Breast epithelium (tissue), 4 donors: ENCODE results near the gene XPO6. TPM values are rescaled to one million over a fixed set of nuclear protein-coding genes. Genes with fewer than 3 reads are reported as not detected.
A peak's percentile ranks its signal among the peaks of the same experiment; 100 is the strongest.

Source experiments
- DNase-seq, 2 donors: peaks; one replicate each; pipeline ENCODE4 v3.0.0-alpha.2; 2019; ENCODE audit warnings: low spot score in 2 of 2
- H3K27ac ChIP-seq, 2 donors: fragments of 200-600 bp; sonication (generic) in 1 of 2; one replicate each; pipeline ENCODE4 v1.5.1; 2016 to 2019; ENCODE audit warnings: mild to moderate bottlenecking in 1 of 2
- H3K27me3 ChIP-seq, 2 donors: fragments of 200-600 bp; sonication (generic) in 1 of 2; one replicate each; pipeline versions ENCODE4 v1.5.1 to v1.6.0; 2017 to 2019; ENCODE audit warnings: control low read depth in 1 of 2, mild to moderate bottlenecking in 1 of 2
- H3K36me3 ChIP-seq: fragments of 200-600 bp; one replicate; pipeline ENCODE4 v1.5.1; 2019
- H3K4me1 ChIP-seq, 2 donors: fragments of 200-600 bp; sonication (generic); one replicate each; pipeline ENCODE4 v1.5.1; 2016 to 2019; ENCODE audit warnings: control low read depth in 1 of 2
- H3K4me3 ChIP-seq, 3 donors: fragments of 200-600 bp; sonication (generic); 1 replicate in 2 of 3; 2 replicates in 1 of 3; pipeline ENCODE4 v1.5.1; 2016 to 2019; ENCODE audit warnings: mild to moderate bottlenecking in 3 of 3, moderate library complexity in 2 of 3
- H3K9me3 ChIP-seq, 2 donors: fragments of 200-600 bp; sonication (generic) in 1 of 2; one replicate each; pipeline ENCODE4 v1.5.1; 2016 to 2019; ENCODE audit warnings: control low read depth in 1 of 2
- POLR2A ChIP-seq: fragments of 450-650 bp; IDR thresholded peaks from one replicate; pipeline ENCODE4 v1.6.1; 2016; ENCODE audit warnings: antibody characterized with exemption, mild to moderate bottlenecking, moderate library complexity
- POLR2AphosphoS5 ChIP-seq, 3 donors: sonication (generic); formaldehyde crosslinking; IDR thresholded peaks; one replicate each; pipeline ENCODE4 v1.6.1; 2017; ENCODE audit warnings: antibody characterized with exemption in 3 of 3
- intact Hi-C: fragments of 100-400 bp; cut with DNase I; formaldehyde crosslinking; loops from one replicate; pipeline ENCODE4 v1.15.1; 2023; ENCODE audit warnings: low total_unique reads
- total RNA-seq, 3 donors: library from RNA; depleted of rRNA; stranded (reverse); fragments of >200 nt; gene quantifications; one replicate each; pipeline ENCODE4 v1.1.0, GENCODE V29; 2016
- TF ChIP-seq, protein P1 (sequence below), 3 donors: fragments of 450-650 bp; IDR thresholded peaks; one replicate each; pipeline ENCODE4 v1.5.1; 2016 to 2017; ENCODE audit warnings: antibody characterized with exemption in 3 of 3, mild to moderate bottlenecking in 3 of 3, moderate library complexity in 3 of 3

Gene XPO6
- total RNA-seq, 3 donors from 2014 or later = 66.4 to 84.6 (median 67.4) TPM

- H3K27ac ChIP-seq = no peak overlapping the region
- H3K27me3 ChIP-seq = no peaks in the 10 kb centered on the region
- TF ChIP-seq POLR2AphosphoS5 (IDR thresholded peaks at IDR 0.05) (no peak), POLR2A (no peak)
- TF ChIP-seq, protein P1, sequence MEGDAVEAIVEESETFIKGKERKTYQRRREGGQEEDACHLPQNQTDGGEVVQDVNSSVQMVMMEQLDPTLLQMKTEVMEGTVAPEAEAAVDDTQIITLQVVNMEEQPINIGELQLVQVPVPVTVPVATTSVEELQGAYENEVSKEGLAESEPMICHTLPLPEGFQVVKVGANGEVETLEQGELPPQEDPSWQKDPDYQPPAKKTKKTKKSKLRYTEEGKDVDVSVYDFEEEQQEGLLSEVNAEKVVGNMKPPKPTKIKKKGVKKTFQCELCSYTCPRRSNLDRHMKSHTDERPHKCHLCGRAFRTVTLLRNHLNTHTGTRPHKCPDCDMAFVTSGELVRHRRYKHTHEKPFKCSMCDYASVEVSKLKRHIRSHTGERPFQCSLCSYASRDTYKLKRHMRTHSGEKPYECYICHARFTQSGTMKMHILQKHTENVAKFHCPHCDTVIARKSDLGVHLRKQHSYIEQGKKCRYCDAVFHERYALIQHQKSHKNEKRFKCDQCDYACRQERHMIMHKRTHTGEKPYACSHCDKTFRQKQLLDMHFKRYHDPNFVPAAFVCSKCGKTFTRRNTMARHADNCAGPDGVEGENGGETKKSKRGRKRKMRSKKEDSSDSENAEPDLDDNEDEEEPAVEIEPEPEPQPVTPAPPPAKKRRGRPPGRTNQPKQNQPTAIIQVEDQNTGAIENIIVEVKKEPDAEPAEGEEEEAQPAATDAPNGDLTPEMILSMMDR (IDR thresholded peaks at IDR 0.05) = no peak
- no peaks in the 10 kb centered on the region for H3K4me1 ChIP-seq
- intact Hi-C loops = no loop called here
- H3K4me3 ChIP-seq = no peak overlapping the region
- DNase-seq = no peak
- H3K9me3 ChIP-seq = no peaks in the 10 kb centered on the region
- H3K36me3 ChIP-seq = no peaks in the 10 kb centered on the region
These were observed 47.6 kb downstream of the XPO6 start for GRCh38 chr16:28164140-28164539.

GRCh38 chr16:28163699-28164098 is 48.1 kb downstream of the XPO6 start:
- no peak for DNase-seq
- Histone ChIP-seq H3K9me3 (no peaks in the 10 kb centered on the region), H3K4me3 (no peak overlapping the region), H3K4me1 (no peaks in the 10 kb centered on the region), H3K36me3 (no peaks in the 10 kb centered on the region), H3K27ac (no peak overlapping the region), H3K27me3 (no peaks in the 10 kb centered on the region)
- no peak for TF ChIP-seq POLR2AphosphoS5 (IDR thresholded peaks at IDR 0.05)
- TF ChIP-seq POLR2A = no peak
- TF ChIP-seq, protein P1 (IDR thresholded peaks at IDR 0.05) = no peak
- intact Hi-C loops = no loop called here

DNA sequence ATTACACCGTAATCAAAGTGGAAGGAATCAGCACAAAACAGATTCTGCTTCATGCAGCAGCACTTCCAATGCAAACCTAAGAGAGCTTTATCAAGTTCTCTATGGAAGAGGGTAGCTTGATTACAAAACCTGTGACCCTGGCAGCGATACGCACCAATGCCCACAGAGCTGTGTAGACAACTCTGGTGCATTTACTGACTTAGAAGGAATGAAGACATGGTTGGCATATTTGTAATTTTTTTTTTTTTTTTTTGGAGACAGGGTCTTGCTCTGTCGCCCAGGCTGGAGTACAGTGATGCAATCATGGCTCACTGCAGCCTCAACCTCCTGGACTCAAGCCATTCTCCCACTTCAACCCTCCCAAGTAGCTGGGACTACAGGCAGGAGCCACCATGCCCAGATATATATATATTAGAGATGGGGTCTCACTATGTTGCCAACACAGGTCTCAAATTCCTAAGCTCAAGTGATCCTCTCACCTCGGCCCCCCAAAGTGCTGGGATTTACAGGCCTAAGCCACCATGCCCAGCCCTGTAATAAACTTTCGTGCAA is 49.4 kb downstream of the XPO6 start:
- DNase-seq = no peak
- Histone ChIP-seq H3K27ac (no peak overlapping the region), H3K9me3 (no peaks in the 10 kb centered on the region), H3K27me3 (no peaks in the 10 kb centered on the region), H3K36me3 (no peaks in the 10 kb centered on the region), H3K4me1 (no peaks in the 10 kb centered on the region), H3K4me3 (no peak overlapping the region)
- TF ChIP-seq POLR2A = no peak
- no peak for TF ChIP-seq POLR2AphosphoS5 (IDR thresholded peaks at IDR 0.05)
- TF ChIP-seq, protein P1 (IDR thresholded peaks at IDR 0.05) = no peak
- intact Hi-C loops = no loop called here

DNA sequence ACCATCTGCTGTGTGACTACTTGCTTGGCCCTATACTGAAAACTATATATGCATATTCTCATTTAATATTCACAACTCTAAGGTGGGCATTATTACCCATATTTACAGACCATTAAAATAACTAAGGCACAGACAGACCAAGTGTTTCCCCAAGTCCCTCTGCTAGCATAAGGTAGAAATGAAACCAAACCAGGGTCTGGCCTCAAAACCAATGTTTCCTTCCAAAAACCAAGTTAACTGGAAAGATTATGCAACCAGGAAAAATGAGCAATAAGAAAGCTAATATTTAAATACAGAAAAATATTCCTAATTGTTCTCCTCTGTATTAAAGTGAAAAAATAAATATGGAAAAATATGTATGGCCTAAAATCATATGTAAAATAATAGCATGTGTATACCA is 50.1 kb downstream of the XPO6 start:
- TF ChIP-seq POLR2AphosphoS5 (IDR thresholded peaks at IDR 0.05) (no peak), POLR2A (no peak)
- TF ChIP-seq, protein P1 (IDR thresholded peaks at IDR 0.05) = no peak
- H3K9me3 ChIP-seq = no peaks in the 10 kb centered on the region
- H3K4me1 ChIP-seq = no peaks in the 10 kb centered on the region
- no peak overlapping the region for H3K4me3 ChIP-seq
- no peaks in the 10 kb centered on the region for H3K27me3 ChIP-seq
- H3K36me3 ChIP-seq = no peaks in the 10 kb centered on the region
- H3K27ac ChIP-seq = no peak overlapping the region
- DNase-seq = no peak
- intact Hi-C loops = no loop called here

GRCh38 chr16:28158136-28158535 is 53.6 kb downstream of the XPO6 start:
- H3K27ac ChIP-seq = peak overlapping the region; percentile 30 to 57
- no peaks in the 10 kb centered on the region for H3K27me3 ChIP-seq
- H3K9me3 ChIP-seq = no peaks in the 10 kb centered on the region
- H3K36me3 ChIP-seq = peaks cover 9% of the 10 kb centered on the region
- peak overlapping the region in 1 of 3 donors; percentile 45 for H3K4me3 ChIP-seq
- TF ChIP-seq, protein P1 (IDR thresholded peaks at IDR 0.05) = no peak
- no peak for TF ChIP-seq POLR2AphosphoS5 (IDR thresholded peaks at IDR 0.05)
- no peak for TF ChIP-seq POLR2A
- no peaks in the 10 kb centered on the region for H3K4me1 ChIP-seq
- intact Hi-C loops = no loop called here
- DNase-seq = no peak
